Prostate gland (tissue), 2 donors: ENCODE results near the gene DDX49. TPM values are rescaled to one million over a fixed set of nuclear protein-coding genes. Genes with fewer than 3 reads are reported as not detected.

Source experiments
- DNase-seq: peaks from one replicate; pipeline ENCODE4 v3.0.0-alpha.2; 2019; ENCODE audit warnings: low spot score
- H3K27ac ChIP-seq, 2 donors: fragments of 200-600 bp; sonication (generic); 2 replicates each; pipeline ENCODE4 v1.5.1; 2017 to 2019
- H3K27me3 ChIP-seq: fragments of 200-600 bp; sonication (generic); replicated peaks from 2 replicates; pipeline ENCODE4 v1.5.1; 2019; ENCODE audit not compliant: insufficient read depth
- H3K36me3 ChIP-seq, 2 donors: fragments of 200-600 bp; sonication (generic); 1 replicate in 1 of 2; 2 replicates in 1 of 2; pipeline versions ENCODE4 v1.5.1 to v1.8.1; 2017 to 2019
- H3K4me1 ChIP-seq: fragments of 200-600 bp; sonication (generic); replicated peaks from 2 replicates; pipeline ENCODE4 v1.5.1; 2019
- H3K4me3 ChIP-seq, 2 donors: fragments of 200-600 bp; sonication (generic); 2 replicates each; pipeline ENCODE4 v1.5.1; 2017 to 2019
- H3K9me3 ChIP-seq: fragments of 200-600 bp; sonication (generic); 2 replicates; pipeline ENCODE4 v1.5.1; 2017
- CTCF ChIP-seq, 4 experiments: fragments of 200-600 bp in 2 of 4; fragments of 450-650 bp in 2 of 4; sonication (generic) in 2 of 4; IDR thresholded peaks; 1 replicate in 3 of 4; 2 replicates in 1 of 4; pipeline ENCODE4 v1.5.1; 2016 to 2019; ENCODE audit warnings: antibody characterized with exemption in 4 of 4, mild to moderate bottlenecking in 2 of 4, moderate library complexity in 2 of 4
- POLR2A ChIP-seq: fragments of 450-650 bp; IDR thresholded peaks from one replicate; pipeline ENCODE4 v1.6.1; 2016; ENCODE audit warnings: antibody characterized with exemption, mild to moderate bottlenecking
- POLR2AphosphoS5 ChIP-seq: sonication (generic); formaldehyde crosslinking; IDR thresholded peaks from one replicate; pipeline ENCODE4 v1.6.1; 2017; ENCODE audit warnings: antibody characterized with exemption
- WGBS: methylation state at CpG from one replicate; pipeline ENCODE4 v1.1.5; 2018; 5-methylcytosine and 5-hydroxymethylcytosine counted together
- intact Hi-C: fragments of 100-400 bp; cut with DNase I; formaldehyde crosslinking; loops from one replicate; pipeline ENCODE4 v1.14.2; 2022
- total RNA-seq, 2 donors: library from RNA; depleted of rRNA; stranded (reverse); fragments of >200 nt; gene quantifications; one replicate each; pipeline ENCODE4 v1.1.0, GENCODE V29; 2016

The DDX49 gene
- 10 to 100 TPM; 72.0 to 91.2 TPM for total RNA-seq

GRCh38 chr19:18919086-18919899 lies at the start of gene DDX49, which contains the start of gene COPE:
TSS of gene DDX49 (plus strand) at chr19:18919715. CDS start at chr19:18919742, 27 bp downstream.
TSS of gene COPE (minus strand) at chr19:18919387. CDS start at chr19:18919348, 39 bp downstream.
- Histone ChIP-seq H3K36me3 (peaks cover 3 to 7% of the 10 kb centered on the region in 2 donors), H3K27me3 (no peaks in the 10 kb centered on the region), H3K4me3 (peak within 1 kb of the TSS; percentile 69 to 89), H3K27ac (peak within 1 kb of the TSS; percentile 79 to 83), H3K9me3 (no peaks in the 10 kb centered on the region), H3K4me1 (peaks cover 12% of the 10 kb centered on the region)
- intact Hi-C loops: no loop called here
- WGBS: 1% methylated on average over 71 of the region's 72 CpGs
- peak; percentile 99 for DNase-seq
- TF ChIP-seq POLR2A (peak; percentile 59), POLR2AphosphoS5 (peak; percentile 98), CTCF (IDR thresholded peaks at IDR 0.05) (peak in 2 of 4 experiments; percentile 6 to 10)

GRCh38 chr19:18869781-18870530 lies 49.6 kb upstream of the DDX49 start:
- no peak for DNase-seq
- TF ChIP-seq CTCF (IDR thresholded peaks at IDR 0.05) (no peak), POLR2AphosphoS5 (no peak), POLR2A (no peak)
- H3K4me3 ChIP-seq: no peak overlapping the region
- H3K27me3 ChIP-seq: no peaks in the 10 kb centered on the region
- no peaks in the 10 kb centered on the region for H3K9me3 ChIP-seq
- intact Hi-C loops: no loop called here
- WGBS: 41% methylated on average over 61 of the region's 62 CpGs
- peaks cover 15 to 16% of the 10 kb centered on the region in 2 donors for H3K36me3 ChIP-seq
- no peak overlapping the region for H3K27ac ChIP-seq
- no peaks in the 10 kb centered on the region for H3K4me1 ChIP-seq

- no peak for TF ChIP-seq CTCF (IDR thresholded peaks at IDR 0.05)
- TF ChIP-seq POLR2A: no peak
- TF ChIP-seq POLR2AphosphoS5: no peak
- Histone ChIP-seq H3K4me3 (no peak overlapping the region), H3K4me1 (no peaks in the 10 kb centered on the region), H3K27ac (no peak overlapping the region), H3K9me3 (no peaks in the 10 kb centered on the region), H3K27me3 (no peaks in the 10 kb centered on the region), H3K36me3 (peaks cover 8 to 11% of the 10 kb centered on the region in 2 donors)
- no peak for DNase-seq
- intact Hi-C loops: no loop called here
- 64% methylated on average over 24 of the region's 25 CpGs for WGBS
Measured at GRCh38 chr19:18870531-18871172, 48.9 kb upstream of the DDX49 start.

- 86% methylated on average over 7 of the region's 7 CpGs for WGBS
- no peaks in the 10 kb centered on the region for H3K27me3 ChIP-seq
- TF ChIP-seq POLR2AphosphoS5 (no peak), POLR2A (no peak), CTCF (IDR thresholded peaks at IDR 0.05) (no peak)
- intact Hi-C loops: no loop called here
- no peak for DNase-seq
- H3K9me3 ChIP-seq: no peaks in the 10 kb centered on the region
- H3K36me3 ChIP-seq: peaks cover 5 to 7% of the 10 kb centered on the region in 2 donors
- no peak overlapping the region for H3K4me3 ChIP-seq
- no peak overlapping the region for H3K27ac ChIP-seq
- H3K4me1 ChIP-seq: no peaks in the 10 kb centered on the region
Measured at GRCh38 chr19:18871543-18871942, 48.0 kb upstream of the DDX49 start.
